Left hindlimb (tissue), 1 donor: Measurements from ENCODE around the gene TTLL6.
"Not testable (repeated sequence)": the region's sequence is repeated elsewhere in the genome, so short reads cannot be mapped to it uniquely, and the experiment has no call there.

Source experiments
- DNase-seq: peaks from one replicate; pipeline ENCODE4 v3.0.0-alpha.2; 2018

TTLL6 gene

GRCh38 chr17:48814504-48814903 lies 2.5 kb downstream of the TTLL6 start:
- no peak for DNase-seq

DNA sequence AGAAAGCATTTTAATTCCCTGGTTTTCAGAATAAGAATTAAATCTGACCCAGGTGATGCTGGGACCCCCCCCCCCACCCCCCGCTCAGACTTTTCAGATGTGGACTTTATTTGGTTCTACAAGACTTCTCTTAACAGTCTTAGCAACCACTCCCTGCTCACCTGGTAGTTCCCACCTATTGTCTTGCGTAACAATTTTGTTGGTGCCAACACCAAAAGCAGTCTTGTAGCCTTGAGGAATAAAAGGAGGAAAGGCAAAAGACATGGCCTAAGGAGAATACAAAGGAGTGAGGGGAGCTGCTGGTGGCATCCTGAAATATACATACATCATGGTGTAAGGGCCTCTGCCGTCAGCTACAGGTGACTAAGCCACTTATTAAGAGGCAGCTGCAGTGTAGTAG lies 5.0 kb downstream of the TTLL6 start:
- no peak for DNase-seq

DNA sequence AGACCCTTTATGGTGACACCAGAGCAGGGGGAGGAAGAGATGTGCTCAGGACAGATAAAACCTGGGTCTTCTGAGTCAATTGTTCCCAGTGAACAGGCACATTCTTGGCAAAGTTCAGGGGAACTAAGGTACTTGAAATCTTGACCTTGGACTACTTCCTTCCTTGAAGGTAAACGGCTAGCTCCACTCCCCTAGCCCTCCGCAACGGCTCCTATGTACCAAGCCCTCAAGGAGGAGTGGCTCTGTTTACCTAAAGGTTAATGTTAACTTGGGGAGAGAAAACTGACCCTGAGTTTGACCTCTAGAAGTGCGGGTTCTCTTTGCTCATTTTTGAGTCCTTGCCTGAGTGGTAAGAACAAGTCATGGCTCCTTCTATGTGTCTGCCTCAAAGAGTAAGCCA lies 7.8 kb downstream of the TTLL6 start:
- DNase-seq: no peak

DNA sequence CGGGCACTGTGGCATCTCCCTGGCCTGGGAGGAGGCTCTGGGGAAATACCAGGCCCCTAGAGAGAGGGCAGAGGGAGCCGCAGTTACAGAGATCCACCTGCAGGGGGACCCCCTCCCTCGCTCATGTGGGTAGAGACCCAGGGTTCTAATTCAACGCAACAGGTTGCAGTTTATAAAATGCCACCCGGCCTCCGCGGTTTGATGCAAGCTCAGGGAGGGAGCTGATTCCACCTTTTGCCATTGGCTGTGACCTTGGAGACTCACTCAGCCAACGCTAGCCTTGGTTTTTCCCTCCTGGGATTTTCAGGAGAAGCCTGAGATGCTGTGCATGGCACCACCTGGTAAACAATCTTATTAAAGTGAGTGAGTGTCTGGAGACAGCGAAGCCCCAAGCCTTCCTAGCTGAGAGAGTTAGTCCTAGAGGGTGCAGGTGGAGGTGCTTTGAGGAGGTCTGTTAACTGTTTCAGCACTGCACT lies 12.1 kb downstream of the TTLL6 start:
- no peak for DNase-seq

DNA sequence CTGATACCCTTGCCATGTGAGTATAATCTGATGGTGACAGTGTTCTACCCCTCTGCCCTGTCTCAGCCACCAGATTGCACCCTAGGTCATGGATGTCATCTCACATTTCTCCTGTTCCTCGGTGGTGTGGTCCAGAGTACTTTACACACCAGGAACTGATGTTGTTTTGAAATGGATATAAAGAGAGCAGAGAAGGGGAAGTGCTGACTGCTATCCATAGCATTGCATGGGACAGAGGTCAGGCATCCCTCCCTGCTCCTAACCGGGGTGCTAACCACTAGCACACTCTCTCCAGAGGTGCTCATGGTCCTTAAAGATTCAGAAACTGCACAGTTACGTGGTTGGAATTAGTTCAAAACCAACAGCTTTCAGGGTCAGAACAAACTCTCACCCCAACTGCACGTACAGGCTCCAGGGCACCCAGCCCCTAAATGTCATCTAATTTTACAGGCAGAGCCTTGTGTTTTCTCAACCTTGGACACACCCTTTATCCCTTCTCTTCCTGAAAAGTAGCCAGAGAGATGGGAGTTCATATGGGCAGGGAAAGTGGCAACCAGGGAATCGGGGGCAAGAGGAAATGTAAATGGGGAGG lies 16.3 kb downstream of the TTLL6 start:
- DNase-seq: no peak

DNA sequence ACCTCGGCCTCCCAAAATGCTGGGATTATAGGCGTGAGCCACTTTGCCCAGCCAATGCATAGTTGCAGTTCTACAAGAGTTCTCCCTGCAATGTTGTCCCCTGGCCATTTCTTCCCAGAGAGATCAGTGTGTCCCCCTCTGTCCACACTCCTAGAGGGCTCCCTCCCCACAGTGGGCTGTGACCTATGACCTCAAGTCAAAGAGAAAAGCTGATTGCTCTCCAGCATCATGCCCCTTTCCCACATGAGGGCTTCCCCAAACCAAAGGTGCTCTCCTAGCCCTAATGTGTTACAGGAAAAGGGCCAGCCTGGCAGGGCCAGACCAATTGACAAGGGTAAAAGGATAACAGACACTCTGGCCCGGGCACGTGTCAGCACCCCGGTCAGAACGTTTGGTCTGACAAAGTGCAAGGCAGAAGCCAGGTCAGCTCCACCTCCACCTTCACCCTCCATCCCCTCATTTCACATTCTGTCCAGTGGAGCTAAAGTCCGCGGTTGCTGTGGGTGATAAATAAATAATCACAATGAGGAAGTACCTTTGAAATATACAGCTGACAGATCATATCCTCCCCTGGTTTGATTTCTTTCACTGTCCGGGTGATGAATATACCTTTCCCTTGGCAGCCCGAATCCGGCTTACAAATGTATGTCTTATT lies 17.8 kb downstream of the TTLL6 start:
- DNase-seq: no peak

DNA sequence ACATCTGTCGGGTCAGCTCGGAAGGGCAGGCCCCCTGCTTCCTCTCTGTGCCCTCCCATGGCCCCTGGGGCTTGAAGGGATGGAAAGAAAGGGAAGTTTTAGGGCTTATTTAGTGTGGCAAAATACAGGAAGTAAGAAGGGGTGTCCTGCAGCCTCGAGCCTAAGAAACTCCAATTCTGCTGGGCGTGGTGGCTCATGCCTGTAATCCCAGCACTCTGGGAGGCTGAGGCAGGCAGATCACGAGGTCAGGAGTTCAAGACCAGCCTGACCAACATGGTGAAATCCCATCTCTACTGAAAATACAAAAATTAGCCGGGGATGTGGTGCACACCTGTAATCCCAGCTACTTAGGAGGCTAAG lies 20.9 kb downstream of the TTLL6 start:
- DNase-seq: not testable (repeated sequence)

GRCh38 chr17:48795444-48796162 lies 21.4 kb downstream of the TTLL6 start:
- DNase-seq: no peak

DNA sequence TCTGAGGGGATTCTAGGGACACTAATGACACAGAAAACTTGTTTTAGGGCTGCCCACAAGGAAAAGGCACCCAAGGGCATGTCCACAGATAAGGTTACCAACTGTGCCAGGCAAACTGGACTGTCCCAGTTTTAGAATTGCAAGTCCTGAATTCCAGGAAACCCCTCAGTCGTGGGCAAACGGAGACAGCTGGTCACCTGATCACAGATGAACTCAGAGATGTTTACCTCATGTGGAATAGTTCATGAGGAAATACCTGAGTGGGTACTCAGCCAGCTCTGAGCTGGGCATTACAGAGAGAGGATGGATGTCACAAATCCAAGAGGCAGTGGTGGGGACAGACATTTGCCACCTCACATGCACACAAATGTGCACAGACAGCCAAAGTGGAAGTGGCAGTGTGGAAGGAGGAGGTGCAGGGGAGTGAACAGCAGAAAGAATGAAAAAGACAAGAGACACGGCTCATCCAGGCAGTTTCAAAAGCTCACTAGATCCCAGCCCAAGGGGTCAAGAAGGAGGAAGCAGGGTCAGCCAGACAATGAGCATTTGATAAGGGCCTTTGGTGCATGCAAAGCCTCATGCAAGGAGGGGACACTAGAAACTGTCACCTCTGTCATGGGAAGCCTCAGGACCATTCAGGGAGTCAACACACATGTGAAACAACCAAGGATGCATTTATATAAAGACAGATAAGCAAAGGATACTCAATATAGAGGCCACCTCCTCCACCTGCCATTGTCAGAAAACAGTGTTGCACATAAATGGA lies 24.8 kb downstream of the TTLL6 start:
- DNase-seq: no peak

DNA sequence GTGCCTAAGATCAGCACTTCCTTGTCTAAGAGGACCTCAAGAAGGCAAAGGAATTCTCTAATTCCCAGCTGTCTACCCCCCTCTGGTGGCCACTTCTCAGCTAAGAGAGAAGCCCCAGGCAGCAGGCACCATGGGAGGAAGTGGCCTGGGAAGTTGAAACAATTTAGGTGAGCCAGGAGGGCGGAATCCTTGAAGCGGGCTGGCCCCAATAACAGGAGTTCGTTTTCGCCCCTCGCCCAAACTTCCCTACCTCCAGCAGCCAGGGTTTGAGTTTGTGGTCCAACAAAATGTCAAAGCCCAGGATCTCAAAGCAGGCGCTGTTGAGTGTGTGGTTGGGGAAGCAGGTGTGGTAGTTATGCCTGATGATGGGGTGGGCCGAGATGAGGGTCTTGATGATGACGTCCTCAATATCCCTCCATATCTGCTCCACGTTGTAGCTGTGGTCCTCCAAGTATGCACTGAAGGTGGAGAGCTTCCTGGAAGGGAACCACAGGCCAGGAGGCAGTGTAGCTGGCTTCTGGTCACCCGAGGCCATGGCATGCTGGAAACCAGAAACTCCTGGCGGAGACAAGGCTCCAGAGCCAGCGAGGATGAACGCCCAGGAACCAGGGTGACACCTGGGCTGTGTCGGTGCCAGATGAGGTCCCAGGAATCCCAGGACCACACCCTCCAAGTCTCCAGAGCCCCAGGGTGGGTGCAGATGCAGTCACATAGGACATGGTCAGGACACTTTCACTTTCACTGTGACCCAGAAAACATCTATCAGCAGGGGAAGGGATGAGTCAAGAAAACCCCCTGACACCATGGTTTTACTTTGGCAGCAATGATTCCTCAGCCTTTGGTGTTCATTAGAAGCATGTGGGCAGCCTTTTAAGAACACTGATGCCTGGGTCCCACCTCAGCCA lies 25.6 kb downstream of the TTLL6 start:
- DNase-seq: peak; percentile 73

- DNase-seq: no peak
These were observed 26.4 kb downstream of the TTLL6 start for GRCh38 chr17:48790607-48791127.

DNA sequence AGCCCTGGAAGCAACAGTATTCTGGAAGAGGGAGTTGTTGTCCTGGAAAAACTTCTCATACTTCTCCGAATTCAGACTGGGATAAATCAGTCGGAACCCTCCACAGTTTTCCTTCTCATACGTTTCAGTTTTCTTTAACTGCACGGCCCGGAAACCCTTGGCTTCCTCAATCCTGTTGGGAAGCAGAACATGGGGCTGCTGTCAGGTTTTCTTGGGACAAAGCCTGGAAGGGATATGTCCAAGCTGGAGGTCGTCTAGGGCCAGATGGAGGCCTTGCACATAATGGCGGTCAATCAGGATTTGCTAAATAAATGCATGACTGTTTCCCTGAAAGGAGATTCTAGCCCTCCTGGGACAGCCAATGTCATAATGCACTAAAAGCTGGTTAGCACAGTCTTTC lies 29.2 kb downstream of the TTLL6 start:
- DNase-seq: no peak

- no peak for DNase-seq
These were observed 37.6 kb downstream of the TTLL6 start for GRCh38 chr17:48779421-48779820.

DNA sequence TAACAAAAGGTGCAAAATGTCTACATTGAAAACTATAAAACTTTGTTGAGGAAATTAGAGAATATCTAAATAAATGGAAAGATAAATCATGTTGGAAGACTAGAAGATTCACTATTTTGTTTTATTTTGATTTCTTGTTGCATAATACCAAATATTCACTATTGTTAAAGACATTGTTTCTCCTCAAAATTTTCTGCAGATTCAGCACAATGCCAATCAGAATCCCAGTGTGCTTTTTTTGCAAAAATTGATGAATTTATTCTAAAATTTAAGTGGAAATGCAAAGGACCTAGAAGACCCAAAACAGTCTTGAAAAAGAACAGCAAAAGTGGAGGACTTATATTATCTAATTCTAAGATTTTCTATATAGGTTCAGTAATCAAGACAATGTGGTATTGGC lies 40.4 kb downstream of the TTLL6 start:
- DNase-seq: no peak

DNA sequence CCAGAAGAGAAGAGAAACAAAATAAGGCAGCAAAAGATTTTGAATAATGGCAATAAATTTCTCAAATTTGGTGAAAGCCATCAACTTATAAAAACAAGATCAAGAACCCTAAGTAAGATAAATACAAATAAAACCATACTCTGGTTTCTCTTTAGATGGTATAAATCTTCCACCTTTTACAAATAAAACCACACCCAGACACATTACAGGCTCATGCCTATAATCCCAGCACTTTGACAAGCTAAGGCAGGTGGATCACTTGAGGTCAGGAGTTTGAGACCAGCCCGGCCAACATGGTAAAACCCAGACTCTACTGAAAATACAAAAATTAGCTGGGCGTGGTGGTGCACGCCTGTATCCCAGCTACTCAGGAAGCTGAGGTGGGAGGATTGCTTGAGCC lies 43.8 kb downstream of the TTLL6 start:
- no peak for DNase-seq

DNA sequence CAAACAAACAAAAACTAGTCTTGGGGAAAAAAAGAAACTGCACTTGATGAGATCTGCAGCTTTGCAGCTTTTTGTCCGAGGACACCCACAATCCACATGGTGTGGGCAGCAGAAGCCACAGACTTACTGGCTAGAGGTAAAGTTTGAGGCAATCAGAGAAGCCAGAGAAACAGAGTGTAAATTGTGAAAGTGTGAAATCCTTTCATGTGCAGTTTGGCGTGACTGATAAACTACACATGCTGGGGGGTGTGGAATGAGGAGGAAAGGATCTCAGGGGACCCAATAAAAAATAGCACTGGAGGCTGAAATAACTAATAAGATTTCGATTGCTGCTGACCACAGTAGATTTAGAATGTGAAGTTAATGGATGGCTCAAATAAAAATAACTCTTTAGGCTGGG lies 46.1 kb downstream of the TTLL6 start:
- no peak for DNase-seq

DNA sequence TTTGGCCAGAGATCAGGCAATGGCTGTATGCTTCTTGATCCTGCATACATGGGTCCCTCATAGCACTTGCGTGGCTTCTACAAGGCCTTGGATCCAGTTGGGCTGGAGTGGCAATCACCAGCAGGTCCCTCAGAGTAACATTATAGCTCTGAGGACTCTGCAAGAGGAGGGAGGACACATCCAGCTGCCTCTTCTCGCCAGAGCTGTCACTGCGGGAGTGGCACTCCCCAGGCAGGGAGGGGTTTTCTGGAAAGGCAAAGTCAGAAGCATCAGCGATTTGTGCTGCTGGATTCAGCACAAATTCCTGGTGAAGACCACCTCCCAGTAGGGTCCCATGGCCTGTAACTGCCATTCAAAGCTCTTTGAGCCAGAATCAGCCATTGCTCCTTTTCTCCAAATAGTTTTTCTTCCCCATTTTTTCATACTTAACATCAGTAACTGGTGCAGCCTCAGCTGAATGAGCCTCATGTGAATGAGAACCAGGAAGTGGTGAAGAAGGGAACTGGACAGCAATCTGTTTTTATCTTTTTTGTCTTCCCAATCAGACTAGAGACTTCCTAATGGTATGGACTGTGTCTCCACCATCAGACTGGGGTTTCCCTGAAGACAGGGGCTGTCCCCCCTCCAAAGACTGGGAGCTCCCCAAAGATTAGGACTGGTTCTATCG lies 47.9 kb downstream of the TTLL6 start:
- DNase-seq: no peak

GRCh38 chr17:48767263-48767774 lies 49.7 kb downstream of the TTLL6 start:
- DNase-seq: no peak

GRCh38 chr17:48761114-48761513 lies 55.9 kb downstream of the TTLL6 start:
- DNase-seq: no peak

DNA sequence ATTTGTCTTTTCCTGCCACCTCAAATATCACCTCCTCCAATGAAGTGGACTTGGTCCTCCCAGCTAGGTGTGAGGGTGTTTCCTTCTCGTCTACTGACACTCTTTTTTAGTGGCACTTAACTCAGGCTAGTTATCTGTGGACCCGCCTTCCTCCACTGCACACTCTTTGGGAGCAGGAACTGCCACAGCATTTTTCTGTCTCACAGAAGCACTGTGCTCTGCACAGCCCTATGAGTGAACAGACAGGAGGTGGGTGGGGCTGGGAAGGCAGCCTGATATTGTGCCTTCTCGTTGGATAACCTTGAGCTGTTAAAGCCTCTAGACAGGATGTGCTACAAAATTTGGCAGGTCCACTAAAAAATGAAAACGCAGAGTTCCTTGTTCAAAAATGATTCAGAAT lies 56.6 kb downstream of the TTLL6 start:
- no peak for DNase-seq

DNA sequence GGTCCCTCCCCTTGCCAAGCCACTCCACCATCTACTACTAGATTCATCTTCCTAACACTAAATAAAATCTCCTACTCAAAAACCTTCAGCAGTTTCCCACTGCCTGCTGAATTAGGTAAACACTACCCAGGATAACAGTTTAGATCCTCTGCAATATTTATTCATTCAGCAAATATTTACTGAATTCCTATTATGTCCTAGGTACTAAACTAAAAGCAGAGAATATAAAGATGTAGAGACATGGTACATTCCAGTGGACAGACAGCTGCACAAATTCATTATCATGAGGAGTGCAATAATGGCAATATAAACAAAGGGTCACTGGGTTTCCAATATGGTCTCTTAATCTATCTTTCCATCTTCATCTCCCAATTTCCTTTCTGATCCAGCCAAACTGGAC lies 57.7 kb downstream of the TTLL6 start:
- no peak for DNase-seq
